Measurements from ENCODE around the gene PTGIS.
"Not testable (repeated sequence)": the region's sequence is repeated elsewhere in the genome, so short reads cannot be mapped to it uniquely, and the experiment has no call there.

Gene PTGIS

GRCh38 chr20:49579874-49580812 lies 12.2 kb upstream of the PTGIS start:
- no peak for DNase-seq (ENCODE audit: low read depth in 2 of 2)

- no peak for DNase-seq (ENCODE audit: low read depth in 2 of 2)
Measured at GRCh38 chr20:49579195-49579594, 11.3 kb upstream of the PTGIS start.

- no peak for DNase-seq (ENCODE audit: low read depth in 2 of 2)
Measured at GRCh38 chr20:49578436-49578835, 10.5 kb upstream of the PTGIS start.

GRCh38 chr20:49575551-49576060 lies 7.7 kb upstream of the PTGIS start:
- no peak for DNase-seq (ENCODE audit: low read depth in 2 of 2)

GRCh38 chr20:49573900-49574416 lies 6.0 kb upstream of the PTGIS start:
- no peak for DNase-seq (ENCODE audit: low read depth in 2 of 2)

GRCh38 chr20:49572857-49573256 lies 4.9 kb upstream of the PTGIS start:
- DNase-seq (ENCODE audit: low read depth in 2 of 2): no peak

- no peak for DNase-seq (ENCODE audit: low read depth in 2 of 2)
Measured at GRCh38 chr20:49571553-49571835, 3.6 kb upstream of the PTGIS start.

- no peak for DNase-seq (ENCODE audit: low read depth in 2 of 2)
Measured at GRCh38 chr20:49570828-49571552, 3.1 kb upstream of the PTGIS start.

- DNase-seq (ENCODE audit: low read depth in 2 of 2): no peak
Measured at GRCh38 chr20:49570161-49570827, 2.4 kb upstream of the PTGIS start.

- DNase-seq (ENCODE audit: low read depth in 2 of 2): no peak
Measured at GRCh38 chr20:49569411-49570115, 1.6 kb upstream of the PTGIS start.

- DNase-seq (ENCODE audit: low read depth in 2 of 2): no peak
Measured at GRCh38 chr20:49568278-49569151, 578 bp upstream of the PTGIS start.

- no peak for DNase-seq (ENCODE audit: low read depth in 2 of 2)
Measured at GRCh38 chr20:49566401-49567364, 1.3 kb downstream of the PTGIS start.

- DNase-seq (ENCODE audit: low read depth in 2 of 2): not testable (repeated sequence)
Measured at GRCh38 chr20:49564991-49565390, 2.9 kb downstream of the PTGIS start.

GRCh38 chr20:49563015-49563980 lies 4.6 kb downstream of the PTGIS start:
- no peak for DNase-seq (ENCODE audit: low read depth in 2 of 2)

GRCh38 chr20:49562311-49563014 lies 5.5 kb downstream of the PTGIS start:
- no peak for DNase-seq (ENCODE audit: low read depth in 2 of 2)

- no peak for DNase-seq (ENCODE audit: low read depth in 2 of 2)
Measured at GRCh38 chr20:49561806-49562205, 6.1 kb downstream of the PTGIS start.

- no peak for DNase-seq (ENCODE audit: low read depth in 2 of 2)
Measured at GRCh38 chr20:49561256-49561655, 6.7 kb downstream of the PTGIS start.

- no peak for DNase-seq (ENCODE audit: low read depth in 2 of 2)
Measured at GRCh38 chr20:49560646-49561045, 7.3 kb downstream of the PTGIS start.

All from stimulated activated CD4-positive, alpha-beta T cell treated with anti-CD3 and anti-CD28 coated beads, Interleukin-4, amount 100 ng/mL, for 48 hours (primary cell).